IPS-18a (cell line): ENCODE measurements around the gene KLLN.
"Not testable (repeated sequence)": the region's sequence is repeated elsewhere in the genome, so short reads cannot be mapped to it uniquely, and the experiment has no call there.

Source experiments
- H3K27ac ChIP-seq: one replicate; pipeline ENCODE4 v1.5.1; 2013; ENCODE audit warnings: low read length
- H3K27me3 ChIP-seq: one replicate; pipeline ENCODE4 v1.6.1; 2013; ENCODE audit warnings: mild to moderate bottlenecking, low read length; ENCODE audit not compliant: control insufficient read depth, insufficient read depth
- H3K36me3 ChIP-seq: one replicate; pipeline ENCODE4 v1.6.1; 2013; ENCODE audit warnings: low read depth, low read length; ENCODE audit not compliant: control insufficient read depth
- H3K4me1 ChIP-seq: one replicate; pipeline ENCODE4 v1.6.1; 2013; ENCODE audit warnings: low read depth, low read length; ENCODE audit not compliant: control insufficient read depth
- H3K4me3 ChIP-seq: one replicate; pipeline ENCODE4 v1.5.1; 2013; ENCODE audit warnings: low read length
- H3K9ac ChIP-seq: one replicate; pipeline ENCODE4 v1.6.1; 2013; ENCODE audit warnings: mild to moderate bottlenecking, low read length, moderate library complexity
- H3K9me3 ChIP-seq: one replicate; pipeline ENCODE4 v1.6.1; 2013; ENCODE audit warnings: low read depth, low read length; ENCODE audit not compliant: control insufficient read depth

Gene KLLN

GRCh38 chr10:87878664-87879459, 15.5 kb upstream of the KLLN start:
- no peaks in the 10 kb centered on the region for H3K27me3 ChIP-seq
- no peak overlapping the region for H3K27ac ChIP-seq
- H3K36me3 ChIP-seq = no peaks in the 10 kb centered on the region
- H3K4me3 ChIP-seq = no peak overlapping the region
- H3K9ac ChIP-seq = no peak overlapping the region
- H3K9me3 ChIP-seq = no peaks in the 10 kb centered on the region
- H3K4me1 ChIP-seq = peaks cover 3% of the 10 kb centered on the region

DNA sequence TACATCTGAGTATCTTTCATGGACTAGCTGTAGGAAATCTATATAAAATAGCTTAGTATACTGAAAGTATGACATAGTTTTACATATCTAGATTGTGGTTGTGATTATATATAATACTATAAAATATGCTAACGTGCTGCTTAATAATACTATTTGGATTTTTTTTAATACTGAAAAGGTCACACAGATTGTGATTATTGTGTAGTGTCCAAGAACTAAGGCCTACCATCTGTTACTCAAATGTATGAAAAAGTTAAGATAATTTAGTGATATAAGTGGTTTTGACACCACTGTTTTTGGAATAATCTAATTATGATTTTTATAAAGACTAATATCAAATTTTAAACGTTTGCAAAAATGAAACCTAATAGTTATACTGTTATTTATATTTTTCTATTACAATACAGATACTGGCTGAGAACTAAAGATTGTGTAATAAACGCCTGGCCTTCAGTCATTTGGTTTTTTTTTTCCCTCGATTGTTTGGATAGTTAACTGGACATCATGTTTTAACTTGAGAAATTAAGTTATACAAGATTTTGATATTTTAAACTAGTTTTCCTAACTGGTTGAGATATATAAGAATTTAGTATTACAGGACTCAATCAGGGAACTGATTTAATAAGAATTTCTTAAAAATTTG, 12.7 kb upstream of the KLLN start:
- Histone ChIP-seq H3K27ac (no peak overlapping the region), H3K4me3 (no peak overlapping the region), H3K4me1 (peaks cover 3% of the 10 kb centered on the region), H3K9ac (no peak overlapping the region), H3K9me3 (no peaks in the 10 kb centered on the region), H3K36me3 (no peaks in the 10 kb centered on the region), H3K27me3 (no peaks in the 10 kb centered on the region)

GRCh38 chr10:87873656-87874055, 10.3 kb upstream of the KLLN start:
- Histone ChIP-seq H3K36me3 (no peaks in the 10 kb centered on the region), H3K9me3 (no peaks in the 10 kb centered on the region), H3K4me1 (peaks cover 3% of the 10 kb centered on the region), H3K9ac (no peak overlapping the region), H3K27ac (no peak overlapping the region), H3K4me3 (no peak overlapping the region), H3K27me3 (no peaks in the 10 kb centered on the region)

DNA sequence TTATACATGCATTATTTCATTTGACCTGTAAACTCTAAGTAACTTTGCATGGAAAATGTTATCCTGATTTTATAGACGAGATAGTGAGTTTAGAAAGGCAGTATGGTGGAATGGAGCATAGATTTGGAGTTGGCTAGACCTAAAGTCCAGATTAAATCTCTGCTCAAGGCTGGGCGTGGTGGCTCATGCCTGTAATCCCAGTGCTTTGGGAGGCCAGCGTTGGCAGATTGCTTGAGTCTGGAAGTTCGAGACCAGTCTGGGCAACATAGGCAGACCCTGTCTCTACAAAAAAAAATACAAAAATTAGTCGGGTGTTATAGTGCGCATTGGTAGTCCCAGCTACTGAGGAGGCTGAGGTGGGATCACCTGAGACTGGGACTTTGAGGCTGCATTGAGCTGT, 9.5 kb upstream of the KLLN start:
- Histone ChIP-seq H3K27me3 (no peaks in the 10 kb centered on the region), H3K4me1 (peaks cover 10% of the 10 kb centered on the region), H3K9me3 (no peaks in the 10 kb centered on the region), H3K4me3 (no peak overlapping the region), H3K27ac (no peak overlapping the region), H3K9ac (no peak overlapping the region), H3K36me3 (no peaks in the 10 kb centered on the region)

DNA sequence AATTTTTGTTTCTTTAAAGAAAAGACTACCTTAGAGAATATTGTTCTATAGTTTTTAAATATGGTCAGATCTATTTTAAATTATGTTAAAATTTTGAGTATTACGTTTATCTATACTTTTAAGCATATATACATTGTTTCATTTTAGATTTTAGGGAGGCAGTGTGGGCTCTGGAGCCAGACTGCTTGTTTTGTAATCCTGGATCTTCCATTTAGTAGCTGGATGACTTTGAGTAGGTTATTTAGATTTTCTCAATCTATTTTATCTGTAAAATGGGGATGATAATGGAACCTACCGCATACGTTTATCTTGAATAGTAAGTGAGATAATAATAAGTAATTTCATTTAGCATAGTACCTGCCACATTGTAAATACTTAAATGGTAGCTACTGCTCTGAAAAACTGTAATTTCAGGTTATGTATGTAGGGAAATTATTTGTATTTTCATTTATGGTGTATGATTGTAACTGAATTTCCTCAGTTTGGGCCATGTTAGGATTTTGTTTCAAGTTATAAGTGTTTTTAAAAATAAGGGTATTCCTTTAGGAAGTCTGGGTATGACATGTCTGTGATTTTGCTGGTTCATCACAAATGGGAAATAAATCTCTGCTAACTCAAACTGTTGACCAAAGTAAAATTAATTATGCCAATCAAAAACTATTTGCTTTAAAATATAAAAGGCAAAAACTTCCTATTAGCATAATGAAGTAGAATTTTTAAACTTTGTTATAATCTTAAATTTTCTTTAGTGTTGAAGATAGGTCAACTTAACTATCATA, 6.6 kb upstream of the KLLN start:
- Histone ChIP-seq H3K9me3 (no peaks in the 10 kb centered on the region), H3K27me3 (no peaks in the 10 kb centered on the region), H3K9ac (no peak overlapping the region), H3K27ac (no peak overlapping the region), H3K4me1 (peaks cover 25% of the 10 kb centered on the region), H3K4me3 (no peak overlapping the region), H3K36me3 (no peaks in the 10 kb centered on the region)

DNA sequence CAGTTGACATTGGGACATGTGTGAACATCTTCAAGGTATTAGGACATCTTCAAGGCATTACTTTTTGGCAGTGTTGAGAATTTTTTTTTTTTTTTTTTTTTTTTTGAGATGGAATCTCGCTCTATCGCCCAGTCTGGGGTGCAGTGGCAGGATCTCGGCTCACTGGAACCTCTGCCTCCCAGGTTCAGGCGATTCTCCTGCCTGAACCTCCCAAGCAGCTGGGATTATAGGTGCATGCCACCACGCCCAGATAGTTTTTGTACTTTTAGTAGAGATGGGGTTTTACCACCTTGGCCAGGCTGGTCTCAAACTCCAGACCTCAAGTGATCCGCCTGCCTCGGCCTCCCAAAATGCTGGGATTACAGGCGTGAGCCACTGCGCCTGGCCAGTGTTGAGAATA, 5.8 kb upstream of the KLLN start:
- H3K4me1 ChIP-seq = peaks cover 24% of the 10 kb centered on the region
- H3K9ac ChIP-seq, H3K4me3 ChIP-seq, H3K27me3 ChIP-seq, H3K27ac ChIP-seq, H3K9me3 ChIP-seq, H3K36me3 ChIP-seq: not testable (repeated sequence)

- H3K4me3 ChIP-seq = peak overlapping the region; percentile 84
- H3K9me3 ChIP-seq = no peaks in the 10 kb centered on the region
- H3K27me3 ChIP-seq = no peaks in the 10 kb centered on the region
- no peak overlapping the region for H3K27ac ChIP-seq
- no peaks in the 10 kb centered on the region for H3K36me3 ChIP-seq
- H3K9ac ChIP-seq = no peak overlapping the region
- H3K4me1 ChIP-seq = peaks cover 22% of the 10 kb centered on the region
These were observed 4.9 kb upstream of the KLLN start for GRCh38 chr10:87868277-87868676.

DNA sequence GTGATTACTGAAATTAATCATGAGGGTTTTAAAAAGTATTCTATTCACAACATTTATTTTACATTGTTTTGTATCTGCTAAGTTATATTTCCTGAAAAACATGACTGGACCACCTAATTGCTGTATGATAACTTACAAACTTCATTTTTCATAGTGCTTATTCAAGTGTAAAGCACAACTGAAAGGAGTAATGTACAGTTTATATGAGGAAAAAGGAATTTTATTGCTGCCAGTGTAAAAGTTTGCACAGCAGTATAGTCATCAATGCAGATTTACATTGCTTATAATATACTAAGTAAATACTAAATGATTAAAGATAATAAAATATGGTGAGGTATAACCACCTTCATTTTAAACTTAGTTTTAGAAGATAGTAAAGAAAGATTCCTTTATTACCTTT, 4.1 kb upstream of the KLLN start:
- Histone ChIP-seq H3K4me3 (peak overlapping the region; percentile 84), H3K9ac (peak overlapping the region; percentile 33), H3K4me1 (peaks cover 22% of the 10 kb centered on the region), H3K9me3 (no peaks in the 10 kb centered on the region), H3K27ac (no peak overlapping the region), H3K36me3 (no peaks in the 10 kb centered on the region), H3K27me3 (no peaks in the 10 kb centered on the region)

DNA sequence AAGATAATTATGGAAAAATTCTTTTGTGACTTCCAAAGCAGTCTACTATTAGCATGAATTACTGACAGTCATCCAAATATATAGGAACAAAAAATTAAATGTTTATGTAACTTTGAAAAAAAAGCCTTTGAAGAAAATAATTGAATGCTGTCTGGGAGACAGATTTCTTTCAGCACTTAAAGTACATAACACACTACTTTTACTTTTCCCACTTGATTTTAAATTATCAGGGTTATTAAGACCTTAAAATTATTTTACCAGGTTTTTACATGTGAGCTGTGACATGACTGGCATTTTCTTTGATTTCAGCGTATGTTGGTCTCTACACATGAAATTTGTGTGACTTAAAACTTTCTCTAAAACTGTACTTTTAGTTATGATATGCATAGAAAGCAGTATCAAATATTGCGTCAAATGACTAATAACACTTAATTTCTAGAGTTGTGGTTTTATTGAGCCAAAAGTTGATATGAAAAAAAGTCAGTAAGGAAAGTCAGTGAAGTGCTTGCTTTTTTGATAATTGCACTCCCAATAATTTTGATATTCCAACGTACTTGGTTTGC, 3.2 kb upstream of the KLLN start:
- H3K27ac ChIP-seq = no peak overlapping the region
- H3K4me3 ChIP-seq = peak overlapping the region; percentile 84
- H3K27me3 ChIP-seq = no peaks in the 10 kb centered on the region
- no peaks in the 10 kb centered on the region for H3K9me3 ChIP-seq
- H3K4me1 ChIP-seq = peaks cover 22% of the 10 kb centered on the region
- peak overlapping the region; percentile 80 for H3K9ac ChIP-seq
- H3K36me3 ChIP-seq = no peaks in the 10 kb centered on the region

DNA sequence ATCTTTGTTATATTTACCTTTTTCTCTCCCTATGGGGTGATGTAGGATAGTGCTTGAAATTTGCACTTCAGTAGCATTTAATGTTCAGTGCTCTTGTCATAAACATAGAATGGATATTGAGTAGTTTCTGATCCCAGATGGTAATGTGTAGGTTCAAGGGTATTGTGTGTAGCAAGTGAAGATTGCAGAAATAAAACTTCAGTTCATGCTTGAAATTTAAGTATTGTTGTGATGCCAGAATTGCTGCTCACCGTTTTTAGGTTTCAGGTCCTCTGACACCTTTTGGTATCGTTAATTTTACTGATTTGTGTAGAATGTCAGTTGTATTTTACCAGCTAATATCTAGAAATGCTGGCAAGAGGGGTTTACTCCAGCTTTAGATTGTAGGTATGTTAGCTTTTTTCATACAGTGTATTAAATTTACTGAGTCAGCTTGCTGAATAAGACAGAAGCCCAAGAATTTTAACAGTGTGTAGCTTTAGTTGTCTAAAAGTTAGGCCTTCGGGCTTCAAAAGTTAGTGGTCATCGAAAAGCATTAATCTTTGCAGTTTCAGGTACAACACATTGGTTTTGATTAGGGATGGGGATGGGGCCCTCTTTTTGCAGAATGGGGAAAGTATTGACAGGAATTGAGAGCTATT, 2.0 kb upstream of the KLLN start:
- peaks cover 28% of the 10 kb centered on the region for H3K4me1 ChIP-seq
- no peaks in the 10 kb centered on the region for H3K36me3 ChIP-seq
- H3K9me3 ChIP-seq = no peaks in the 10 kb centered on the region
- H3K9ac ChIP-seq = peak overlapping the region; percentile 80
- no peak overlapping the region for H3K27ac ChIP-seq
- H3K4me3 ChIP-seq = peak overlapping the region; percentile 84
- H3K27me3 ChIP-seq = peaks cover 9% of the 10 kb centered on the region

- Histone ChIP-seq H3K36me3 (no peaks in the 10 kb centered on the region), H3K27me3 (peaks cover 9% of the 10 kb centered on the region), H3K4me3 (peak overlapping the region; percentile 84), H3K4me1 (peaks cover 28% of the 10 kb centered on the region), H3K9ac (peak overlapping the region; percentile 80), H3K9me3 (no peaks in the 10 kb centered on the region), H3K27ac (no peak overlapping the region)
These were observed 1.2 kb upstream of the KLLN start for GRCh38 chr10:87864496-87865059.
